HL-60 (cell line): ENCODE data around the gene TUBG2.
A peak's percentile ranks its signal among the peaks of the same experiment; 100 is the strongest.

ENCODE experiments used
- DNase-seq, 2 experiments: peaks; one replicate each; pipeline ENCODE4 v3.0.0-alpha.2; 2010 to 2020; ENCODE audit warnings: low read depth in 1 of 2, low spot score in 1 of 2
- H3K27ac ChIP-seq: fragments of 250-450 bp; sonication (Bioruptor Pico); replicated peaks from 2 replicates; pipeline ENCODE4 v1.5.1; 2020; ENCODE audit warnings: mild to moderate bottlenecking, moderate library complexity
- H3K27me3 ChIP-seq: fragments of 250-450 bp; sonication (Bioruptor Pico); 2 replicates; pipeline ENCODE4 v1.5.1; 2021; ENCODE audit warnings: mild to moderate bottlenecking, moderate library complexity; ENCODE audit not compliant: insufficient read depth, poor library complexity, severe bottlenecking
- H3K4me3 ChIP-seq: replicated peaks from 2 replicates; pipeline ENCODE4 v1.5.1; 2011; ENCODE audit warnings: mild to moderate bottlenecking, control low read depth, low read length; ENCODE audit not compliant: insufficient read depth
- CTCF ChIP-seq: IDR thresholded peaks from one replicate; pipeline ENCODE4 v1.5.1; 2011; ENCODE audit warnings: low read length, control low read depth, inconsistent platforms; ENCODE audit not compliant: insufficient read depth
- GABPA ChIP-seq: IDR thresholded peaks from 2 replicates; pipeline ENCODE4 v1.6.1; 2012; ENCODE audit warnings: low read depth
- POLR2AphosphoS5 ChIP-seq: IDR thresholded peaks from 2 replicates; pipeline ENCODE4 v1.6.1; 2012; ENCODE audit warnings: low read depth
- REST ChIP-seq: IDR thresholded peaks from 2 replicates; pipeline ENCODE4 v1.6.1; 2012; ENCODE audit warnings: low read depth; ENCODE audit not compliant: insufficient replicate concordance
- SPI1 ChIP-seq: IDR thresholded peaks from 2 replicates; pipeline ENCODE4 v1.6.1; 2012; ENCODE audit warnings: low read depth, mild to moderate bottlenecking, borderline replicate concordance

The TUBG2 gene

GRCh38 chr17:42639525-42640113 lies 19.5 kb upstream of the TUBG2 start:
- DNase-seq = peak in 1 of 2 experiments; percentile 29
- no peak overlapping the region for H3K4me3 ChIP-seq
- TF ChIP-seq POLR2AphosphoS5 (no peak), REST (no peak)
- no peaks in the 10 kb centered on the region for H3K27me3 ChIP-seq
- H3K27ac ChIP-seq = no peak overlapping the region

- no peak for TF ChIP-seq SPI1
- TF ChIP-seq POLR2AphosphoS5 = no peak
- no peak for TF ChIP-seq REST
- TF ChIP-seq CTCF = no peak
- TF ChIP-seq GABPA = no peak
- Histone ChIP-seq H3K27me3 (no peaks in the 10 kb centered on the region), H3K27ac (no peak overlapping the region), H3K4me3 (no peak overlapping the region)
- DNase-seq = no peak
Measured at GRCh38 chr17:42640121-42640520, 19.0 kb upstream of the TUBG2 start.

- H3K4me3 ChIP-seq = no peak overlapping the region
- no peak for DNase-seq
- H3K27ac ChIP-seq = no peak overlapping the region
- no peaks in the 10 kb centered on the region for H3K27me3 ChIP-seq
- TF ChIP-seq SPI1 (no peak), GABPA (no peak), POLR2AphosphoS5 (no peak), REST (no peak), CTCF (no peak)
Measured at GRCh38 chr17:42642336-42642735, 16.7 kb upstream of the TUBG2 start.

GRCh38 chr17:42647778-42648177 lies 11.3 kb upstream of the TUBG2 start:
- no peak for DNase-seq
- TF ChIP-seq REST = no peak
- TF ChIP-seq CTCF = no peak
- no peak for TF ChIP-seq POLR2AphosphoS5
- Histone ChIP-seq H3K4me3 (no peak overlapping the region), H3K27ac (no peak overlapping the region), H3K27me3 (no peaks in the 10 kb centered on the region)
